ENCODE results near the gene RET.

Gene RET

GRCh38 chr10:43114088-43114742, 37.3 kb downstream of the RET start:
- no peaks in the 10 kb centered on the region for H3K4me1 ChIP-seq (ENCODE audit: insufficient read depth, low read length)
- H3K36me3 ChIP-seq (ENCODE audit: insufficient read depth, low read length), result no peaks in the 10 kb centered on the region
- no peak overlapping the region for H2AFZ ChIP-seq (ENCODE audit: low read depth, low read length)
- peaks cover 9% of the 10 kb centered on the region for H3K27me3 ChIP-seq (ENCODE audit: insufficient read depth, low read length)
- no peak overlapping the region for H3K4me3 ChIP-seq (ENCODE audit: low read length)
- H3K9me3 ChIP-seq (ENCODE audit: low read length), result no peaks in the 10 kb centered on the region

- Histone ChIP-seq H3K4me3 (ENCODE audit: low read length) (no peak overlapping the region), H3K27me3 (ENCODE audit: insufficient read depth, low read length) (peaks cover 9% of the 10 kb centered on the region), H3K9me3 (ENCODE audit: low read length) (no peaks in the 10 kb centered on the region), H3K36me3 (ENCODE audit: insufficient read depth, low read length) (no peaks in the 10 kb centered on the region), H2AFZ (ENCODE audit: low read depth, low read length) (no peak overlapping the region), H3K4me1 (ENCODE audit: insufficient read depth, low read length) (no peaks in the 10 kb centered on the region)
Observed at GRCh38 chr10:43114743-43115611, 38.1 kb downstream of the RET start.

- Histone ChIP-seq H3K4me1 (ENCODE audit: insufficient read depth, low read length) (peaks cover 3% of the 10 kb centered on the region), H3K4me3 (ENCODE audit: low read length) (no peak overlapping the region), H3K27me3 (ENCODE audit: insufficient read depth, low read length) (peaks cover 9% of the 10 kb centered on the region), H3K36me3 (ENCODE audit: insufficient read depth, low read length) (no peaks in the 10 kb centered on the region), H3K9me3 (ENCODE audit: low read length) (no peaks in the 10 kb centered on the region), H2AFZ (ENCODE audit: low read depth, low read length) (no peak overlapping the region)
Observed at GRCh38 chr10:43115881-43116595, 39.2 kb downstream of the RET start.

- no peaks in the 10 kb centered on the region for H3K36me3 ChIP-seq (ENCODE audit: insufficient read depth, low read length)
- peaks cover 5% of the 10 kb centered on the region for H3K4me1 ChIP-seq (ENCODE audit: insufficient read depth, low read length)
- H3K27me3 ChIP-seq (ENCODE audit: insufficient read depth, low read length), result peaks cover 9% of the 10 kb centered on the region
- H3K9me3 ChIP-seq (ENCODE audit: low read length), result no peaks in the 10 kb centered on the region
- H3K4me3 ChIP-seq (ENCODE audit: low read length), result no peak overlapping the region
- H2AFZ ChIP-seq (ENCODE audit: low read depth, low read length), result no peak overlapping the region
Observed at GRCh38 chr10:43116596-43116995, 39.7 kb downstream of the RET start.

GRCh38 chr10:43117031-43117776, 40.3 kb downstream of the RET start:
- Histone ChIP-seq H3K4me3 (ENCODE audit: low read length) (no peak overlapping the region), H3K4me1 (ENCODE audit: insufficient read depth, low read length) (peaks cover 5% of the 10 kb centered on the region), H3K9me3 (ENCODE audit: low read length) (no peaks in the 10 kb centered on the region), H3K36me3 (ENCODE audit: insufficient read depth, low read length) (no peaks in the 10 kb centered on the region), H3K27me3 (ENCODE audit: insufficient read depth, low read length) (peaks cover 9% of the 10 kb centered on the region), H2AFZ (ENCODE audit: low read depth, low read length) (no peak overlapping the region)

GRCh38 chr10:43117777-43118583, 41.1 kb downstream of the RET start:
- Histone ChIP-seq H3K27me3 (ENCODE audit: insufficient read depth, low read length) (peaks cover 9% of the 10 kb centered on the region), H3K9me3 (ENCODE audit: low read length) (no peaks in the 10 kb centered on the region), H3K4me1 (ENCODE audit: insufficient read depth, low read length) (peaks cover 5% of the 10 kb centered on the region), H3K4me3 (ENCODE audit: low read length) (no peak overlapping the region), H2AFZ (ENCODE audit: low read depth, low read length) (no peak overlapping the region), H3K36me3 (ENCODE audit: insufficient read depth, low read length) (no peaks in the 10 kb centered on the region)

- no peaks in the 10 kb centered on the region for H3K36me3 ChIP-seq (ENCODE audit: insufficient read depth, low read length)
- peaks cover 9% of the 10 kb centered on the region for H3K27me3 ChIP-seq (ENCODE audit: insufficient read depth, low read length)
- H3K4me3 ChIP-seq (ENCODE audit: low read length), result no peak overlapping the region
- H3K4me1 ChIP-seq (ENCODE audit: insufficient read depth, low read length), result peaks cover 5% of the 10 kb centered on the region
- H3K9me3 ChIP-seq (ENCODE audit: low read length), result no peaks in the 10 kb centered on the region
- no peak overlapping the region for H2AFZ ChIP-seq (ENCODE audit: low read depth, low read length)
Observed at GRCh38 chr10:43118631-43119415, 42.0 kb downstream of the RET start.

- no peaks in the 10 kb centered on the region for H3K9me3 ChIP-seq (ENCODE audit: low read length)
- H3K27me3 ChIP-seq (ENCODE audit: insufficient read depth, low read length), result peaks cover 9% of the 10 kb centered on the region
- H3K4me3 ChIP-seq (ENCODE audit: low read length), result no peak overlapping the region
- H3K4me1 ChIP-seq (ENCODE audit: insufficient read depth, low read length), result peaks cover 5% of the 10 kb centered on the region
- no peaks in the 10 kb centered on the region for H3K36me3 ChIP-seq (ENCODE audit: insufficient read depth, low read length)
- H2AFZ ChIP-seq (ENCODE audit: low read depth, low read length), result no peak overlapping the region
Observed at GRCh38 chr10:43119416-43120115, 42.7 kb downstream of the RET start.

- no peak overlapping the region for H2AFZ ChIP-seq (ENCODE audit: low read depth, low read length)
- no peak overlapping the region for H3K4me3 ChIP-seq (ENCODE audit: low read length)
- no peaks in the 10 kb centered on the region for H3K36me3 ChIP-seq (ENCODE audit: insufficient read depth, low read length)
- H3K4me1 ChIP-seq (ENCODE audit: insufficient read depth, low read length), result peaks cover 5% of the 10 kb centered on the region
- no peaks in the 10 kb centered on the region for H3K9me3 ChIP-seq (ENCODE audit: low read length)
- H3K27me3 ChIP-seq (ENCODE audit: insufficient read depth, low read length), result peaks cover 9% of the 10 kb centered on the region
Observed at GRCh38 chr10:43120116-43120928, 43.5 kb downstream of the RET start.

- Histone ChIP-seq H3K36me3 (ENCODE audit: insufficient read depth, low read length) (no peaks in the 10 kb centered on the region), H3K27me3 (ENCODE audit: insufficient read depth, low read length) (peaks cover 9% of the 10 kb centered on the region), H2AFZ (ENCODE audit: low read depth, low read length) (no peak overlapping the region), H3K4me1 (ENCODE audit: insufficient read depth, low read length) (peaks cover 5% of the 10 kb centered on the region), H3K4me3 (ENCODE audit: low read length) (no peak overlapping the region), H3K9me3 (ENCODE audit: low read length) (no peaks in the 10 kb centered on the region)
Observed at GRCh38 chr10:43120929-43121314, 44.1 kb downstream of the RET start.

GRCh38 chr10:43121444-43121843, 44.6 kb downstream of the RET start:
- H3K4me3 ChIP-seq (ENCODE audit: low read length), result no peak overlapping the region
- no peaks in the 10 kb centered on the region for H3K36me3 ChIP-seq (ENCODE audit: insufficient read depth, low read length)
- H2AFZ ChIP-seq (ENCODE audit: low read depth, low read length), result no peak overlapping the region
- H3K27me3 ChIP-seq (ENCODE audit: insufficient read depth, low read length), result peaks cover 9% of the 10 kb centered on the region
- peaks cover 5% of the 10 kb centered on the region for H3K4me1 ChIP-seq (ENCODE audit: insufficient read depth, low read length)
- no peaks in the 10 kb centered on the region for H3K9me3 ChIP-seq (ENCODE audit: low read length)

All from neuron (in vitro differentiated cells).